Erythroblast (primary cell): Measurements from ENCODE around the gene MT1G.

Experiments
- GATA1 ChIP-seq: IDR thresholded peaks from 2 replicates; pipeline ENCODE4 v1.6.1; 2011; ENCODE audit warnings: low read depth, mild to moderate bottlenecking, control low read depth, low read length, moderate library complexity
- POLR2A ChIP-seq: IDR thresholded peaks from 2 replicates; pipeline ENCODE4 v1.6.1; 2011; ENCODE audit warnings: mild to moderate bottlenecking, low read length

DNA sequence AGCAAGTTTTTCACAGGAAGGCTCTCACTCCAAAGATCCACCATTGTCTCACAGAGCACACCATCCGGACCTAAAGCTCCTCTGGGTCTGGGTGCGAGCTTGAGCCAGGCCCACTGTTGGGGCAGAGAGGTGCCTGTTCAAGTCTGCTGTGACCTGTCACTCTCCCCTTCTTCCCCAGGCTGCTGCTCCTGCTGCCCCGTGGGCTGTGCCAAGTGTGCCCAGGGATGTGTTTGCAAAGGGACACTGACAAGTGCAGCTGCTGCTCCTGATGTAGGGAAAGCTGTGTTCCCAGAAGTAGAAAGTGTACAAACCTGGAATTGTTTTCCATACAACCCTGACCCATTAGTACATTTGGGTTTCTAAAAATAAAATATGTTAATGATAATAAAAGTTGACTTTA is 9.6 kb upstream of the MT1G start:
- TF ChIP-seq POLR2A = no peak
- no peak for TF ChIP-seq GATA1
